Measurements from ENCODE around the gene KAZN.

KAZN gene

GRCh38 chr1:14761291-14762153 lies 163.0 kb downstream of the KAZN start:
- TF ChIP-seq CTCF (IDR thresholded peaks at IDR 0.05; ENCODE audit: low read depth, low read length, poor library complexity, severe bottlenecking): no peak
- TF ChIP-seq EZH2phosphoT487 (IDR thresholded peaks at IDR 0.05; ENCODE audit: borderline replicate concordance, low read length): no peak
- H3K36me3 ChIP-seq (ENCODE audit: control insufficient read depth, low read length): no peaks in the 10 kb centered on the region
- peak overlapping the region; percentile 50 for H3K4me2 ChIP-seq (ENCODE audit: low read length)
- peak overlapping the region; percentile 42; the same call in 1 of the 2 replicates for H3K27ac ChIP-seq (ENCODE audit: low read depth, low read length)
- H3K27me3 ChIP-seq (ENCODE audit: control insufficient read depth, low read length): 0 out of 2 replicates have a peak, but pooled peaks cover 3% of the 10 kb centered on the region
- peaks cover 26% of the 10 kb centered on the region for H3K4me1 ChIP-seq (ENCODE audit: control insufficient read depth, low read length)
- no peaks in the 10 kb centered on the region for H3K9me2 ChIP-seq (replicated peaks; ENCODE audit: control insufficient read depth, low read length)
- 0 out of 2 replicates have a peak, but pooled peaks cover 7% of the 10 kb centered on the region for H3F3A ChIP-seq (ENCODE audit: control insufficient read depth, insufficient read depth)
- H3K9me3 ChIP-seq (ENCODE audit: control insufficient read depth, insufficient read depth, low read length): no peaks in the 10 kb centered on the region
- H3K4me3 ChIP-seq (ENCODE audit: low read length): peak overlapping the region; percentile 32
- H3K79me2 ChIP-seq (ENCODE audit: control insufficient read depth, low read length): no peaks in the 10 kb centered on the region
- no peaks in the 10 kb centered on the region for H4K20me1 ChIP-seq (ENCODE audit: control insufficient read depth, insufficient read depth, low read depth, low read length)

DNA sequence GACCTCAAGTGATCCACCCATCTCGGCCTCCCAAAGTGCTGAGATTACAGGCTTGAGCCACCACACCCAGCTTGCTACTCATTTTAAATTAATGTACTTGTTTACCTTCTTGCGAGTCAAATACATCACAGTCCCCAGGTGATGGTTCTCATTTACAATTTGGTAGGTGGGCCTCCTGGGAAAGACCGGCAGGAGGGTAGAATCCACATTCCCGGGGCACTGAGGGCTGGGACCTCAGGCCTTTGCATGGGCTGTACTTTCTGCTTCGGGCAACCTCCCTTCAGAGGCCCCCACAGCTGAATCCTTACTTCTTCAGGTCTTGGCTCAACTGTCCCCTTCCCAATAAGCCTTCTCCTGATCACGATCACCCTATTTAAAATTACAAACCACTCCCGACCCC lies 165.5 kb downstream of the KAZN start:
- Histone ChIP-seq H3K4me2 (ENCODE audit: low read length) (no peak overlapping the region), H3K36me3 (ENCODE audit: control insufficient read depth, low read length) (no peaks in the 10 kb centered on the region), H3K27me3 (ENCODE audit: control insufficient read depth, low read length) (0 out of 2 replicates have a peak, but pooled peaks cover 3% of the 10 kb centered on the region), H3K9me2 (replicated peaks; ENCODE audit: control insufficient read depth, low read length) (no peaks in the 10 kb centered on the region), H4K20me1 (ENCODE audit: control insufficient read depth, insufficient read depth, low read depth, low read length) (no peaks in the 10 kb centered on the region), H3K4me1 (ENCODE audit: control insufficient read depth, low read length) (peaks cover 14% of the 10 kb centered on the region), H3K4me3 (ENCODE audit: low read length) (no peak overlapping the region), H3K79me2 (ENCODE audit: control insufficient read depth, low read length) (no peaks in the 10 kb centered on the region), H3F3A (ENCODE audit: control insufficient read depth, insufficient read depth) (no peaks in the 10 kb centered on the region), H3K9me3 (ENCODE audit: control insufficient read depth, insufficient read depth, low read length) (no peaks in the 10 kb centered on the region), H3K27ac (ENCODE audit: low read depth, low read length) (no peak overlapping the region)
- TF ChIP-seq EZH2phosphoT487 (IDR thresholded peaks at IDR 0.05; ENCODE audit: borderline replicate concordance, low read length): no peak
- TF ChIP-seq CTCF (IDR thresholded peaks at IDR 0.05; ENCODE audit: low read depth, low read length, poor library complexity, severe bottlenecking): no peak

GRCh38 chr1:14765773-14766172 lies 167.3 kb downstream of the KAZN start:
- H4K20me1 ChIP-seq (ENCODE audit: control insufficient read depth, insufficient read depth, low read depth, low read length): no peaks in the 10 kb centered on the region
- no peaks in the 10 kb centered on the region for H3K36me3 ChIP-seq (ENCODE audit: control insufficient read depth, low read length)
- no peak overlapping the region for H3K4me3 ChIP-seq (ENCODE audit: low read length)
- no peak overlapping the region for H3K27ac ChIP-seq (ENCODE audit: low read depth, low read length)
- no peaks in the 10 kb centered on the region for H3K9me3 ChIP-seq (ENCODE audit: control insufficient read depth, insufficient read depth, low read length)
- no peak for TF ChIP-seq CTCF (IDR thresholded peaks at IDR 0.05; ENCODE audit: low read depth, low read length, poor library complexity, severe bottlenecking)
- TF ChIP-seq EZH2phosphoT487 (IDR thresholded peaks at IDR 0.05; ENCODE audit: borderline replicate concordance, low read length): no peak
- H3K9me2 ChIP-seq (replicated peaks; ENCODE audit: control insufficient read depth, low read length): no peaks in the 10 kb centered on the region
- no peaks in the 10 kb centered on the region for H3K79me2 ChIP-seq (ENCODE audit: control insufficient read depth, low read length)
- H3F3A ChIP-seq (ENCODE audit: control insufficient read depth, insufficient read depth): no peaks in the 10 kb centered on the region
- 0 out of 2 replicates have a peak, but pooled peaks cover 3% of the 10 kb centered on the region for H3K27me3 ChIP-seq (ENCODE audit: control insufficient read depth, low read length)
- H3K4me1 ChIP-seq (ENCODE audit: control insufficient read depth, low read length): peaks cover 14% of the 10 kb centered on the region
- no peak overlapping the region for H3K4me2 ChIP-seq (ENCODE audit: low read length)
